OCI-LY1 (cell line): ENCODE measurements around the gene SELENOI.

ENCODE experiments used
- H2AFZ ChIP-seq: fragments of 200-600 bp; sonication (generic), shearing (Covaris generic); 2 replicates; pipeline ENCODE4 v1.6.0; 2014; ENCODE audit warnings: antibody characterized with exemption, mild to moderate bottlenecking, low read length
- H3F3A ChIP-seq: fragments of 200-600 bp; sonication (generic), shearing (Covaris generic); 2 replicates; pipeline ENCODE4 v1.6.0; 2014; ENCODE audit warnings: mild to moderate bottlenecking, antibody characterized with exemption, low read length, moderate library complexity; ENCODE audit not compliant: insufficient read depth
- H3K27ac ChIP-seq: fragments of 200-600 bp; sonication (generic); 2 replicates; pipeline ENCODE4 v1.5.1; 2014; ENCODE audit warnings: low read length, mixed run types, mild to moderate bottlenecking, low read depth; ENCODE audit not compliant: poor library complexity, severe bottlenecking
- H3K27me3 ChIP-seq: fragments of 200-600 bp; sonication (generic); 2 replicates; pipeline ENCODE4 v1.6.0; 2014; ENCODE audit warnings: antibody characterized with exemption, mild to moderate bottlenecking, low read length, moderate library complexity; ENCODE audit not compliant: insufficient read depth
- H3K36me3 ChIP-seq: fragments of 200-600 bp; sonication (generic); 2 replicates; pipeline ENCODE4 v1.6.1; 2014; ENCODE audit warnings: mild to moderate bottlenecking, antibody characterized with exemption, low read length, moderate library complexity, mixed read lengths; ENCODE audit not compliant: insufficient read depth
- H3K4me1 ChIP-seq: fragments of 200-600 bp; sonication (generic); 2 replicates; pipeline ENCODE4 v1.5.1; 2014; ENCODE audit warnings: mild to moderate bottlenecking, low read length, moderate library complexity; ENCODE audit not compliant: insufficient read depth, severe bottlenecking
- H3K4me2 ChIP-seq: fragments of 200-600 bp; sonication (generic), shearing (Covaris generic); 2 replicates; pipeline ENCODE4 v1.6.1; 2014; ENCODE audit warnings: low read length
- H3K4me3 ChIP-seq: fragments of 200-600 bp; sonication (generic); 2 replicates; pipeline ENCODE4 v1.5.1; 2014; ENCODE audit warnings: low read length, low read depth, mild to moderate bottlenecking, mixed read lengths; ENCODE audit not compliant: poor library complexity, severe bottlenecking
- H3K79me2 ChIP-seq: fragments of 200-600 bp; shearing (Covaris generic); 2 replicates; pipeline ENCODE4 v1.6.1; 2016; ENCODE audit warnings: mixed run types, low read length, mixed read lengths; ENCODE audit not compliant: insufficient read depth
- H3K9ac ChIP-seq: fragments of 200-600 bp; sonication (generic), shearing (Covaris generic); 2 replicates; pipeline ENCODE4 v1.6.1; 2014; ENCODE audit warnings: mild to moderate bottlenecking, low read length, mixed read lengths
- H3K9me2 ChIP-seq: fragments of 200-600 bp; sonication (generic), shearing (Covaris generic); 2 replicates; pipeline ENCODE4 v1.6.1; 2014; ENCODE audit warnings: low read depth, mild to moderate bottlenecking, low read length, mixed read lengths
- H3K9me3 ChIP-seq: fragments of 200-600 bp; shearing (Covaris generic); 2 replicates; pipeline ENCODE4 v1.6.1; 2014; ENCODE audit warnings: low read length, mixed read lengths
- H4K20me1 ChIP-seq: fragments of 200-600 bp; sonication (generic), shearing (Covaris generic); 2 replicates; pipeline ENCODE4 v1.6.0; 2016; ENCODE audit warnings: mild to moderate bottlenecking, low read length; ENCODE audit not compliant: insufficient read depth
- CTCF ChIP-seq: fragments of 200-600 bp; sonication (generic), shearing (Covaris generic); IDR thresholded peaks from 2 replicates; pipeline ENCODE4 v1.5.1; 2017; ENCODE audit warnings: mild to moderate bottlenecking, antibody characterized with exemption, low read length, moderate library complexity, mixed read lengths
- EZH2 ChIP-seq: fragments of 200-600 bp; sonication (generic), shearing (Covaris generic); IDR thresholded peaks from 2 replicates; pipeline ENCODE4 v1.8.0; 2017; ENCODE audit warnings: borderline replicate concordance, mixed run types, mild to moderate bottlenecking, antibody characterized with exemption, low read length, moderate library complexity, mixed read lengths

Gene SELENOI

GRCh38 chr2:26356111-26356510 is 10.2 kb downstream of the SELENOI start:
- no peaks in the 10 kb centered on the region for H4K20me1 ChIP-seq
- H3K4me2 ChIP-seq: no peak overlapping the region

GRCh38 chr2:26356771-26357170 is 10.8 kb downstream of the SELENOI start:
- no peaks in the 10 kb centered on the region for H3K27me3 ChIP-seq
- H3K4me1 ChIP-seq: no peaks in the 10 kb centered on the region
- H3K4me2 ChIP-seq: no peak overlapping the region
- no peaks in the 10 kb centered on the region for H3F3A ChIP-seq
- no peak overlapping the region for H2AFZ ChIP-seq
- H3K79me2 ChIP-seq: peaks cover 92% of the 10 kb centered on the region
- H3K36me3 ChIP-seq: peaks cover 26% of the 10 kb centered on the region
- H3K4me3 ChIP-seq: no peak overlapping the region
- H3K9me3 ChIP-seq: no peaks in the 10 kb centered on the region
- no peak for TF ChIP-seq EZH2
- TF ChIP-seq CTCF: no peak
- H3K9me2 ChIP-seq: no peaks in the 10 kb centered on the region
- H3K27ac ChIP-seq: no peak overlapping the region
- no peak overlapping the region for H3K9ac ChIP-seq
- no peaks in the 10 kb centered on the region for H4K20me1 ChIP-seq

More at GRCh38 chr2:26356111-26356510, 10.2 kb downstream of the SELENOI start:
- Histone ChIP-seq H3K9me3 (no peaks in the 10 kb centered on the region), H3K4me1 (no peaks in the 10 kb centered on the region), H3K27ac (no peak overlapping the region), H3K4me3 (no peak overlapping the region), H3K9me2 (no peaks in the 10 kb centered on the region), H3K9ac (no peak overlapping the region), H3F3A (no peaks in the 10 kb centered on the region), H3K36me3 (peaks cover 21% of the 10 kb centered on the region; the same call in 1 of the 2 replicates), H2AFZ (no peak overlapping the region), H3K79me2 (peaks cover 92% of the 10 kb centered on the region), H3K27me3 (no peaks in the 10 kb centered on the region)
- TF ChIP-seq EZH2 (no peak), CTCF (no peak)

- H4K20me1 ChIP-seq: no peaks in the 10 kb centered on the region
These were observed 14.0 kb downstream of the SELENOI start for GRCh38 chr2:26359886-26360473.

More at GRCh38 chr2:26359886-26360473, 14.0 kb downstream of the SELENOI start:
- H2AFZ ChIP-seq: no peak overlapping the region
- H3K36me3 ChIP-seq: peaks cover 19% of the 10 kb centered on the region
- TF ChIP-seq EZH2 (no peak), CTCF (no peak)
- no peaks in the 10 kb centered on the region for H3K9me2 ChIP-seq
- no peak overlapping the region for H3K4me2 ChIP-seq
- no peaks in the 10 kb centered on the region for H3F3A ChIP-seq
- peaks cover 82% of the 10 kb centered on the region for H3K79me2 ChIP-seq
- no peak overlapping the region for H3K27ac ChIP-seq
- H3K9me3 ChIP-seq: no peaks in the 10 kb centered on the region
- no peak overlapping the region for H3K4me3 ChIP-seq
- H3K27me3 ChIP-seq: no peaks in the 10 kb centered on the region
- no peak overlapping the region for H3K9ac ChIP-seq
- no peaks in the 10 kb centered on the region for H3K4me1 ChIP-seq
